HepG2 (cell line): ENCODE measurements around the gene ABCC3. TPM values are rescaled to one million over a fixed set of nuclear protein-coding genes. Genes with fewer than 3 reads are reported as not detected.

Source experiments
- BHLHE40 ChIP-seq: IDR thresholded peaks from 2 replicates; pipeline ENCODE4 v1.6.1; 2011; ENCODE audit warnings: low read length, improper control_type of control experiment
- HMGXB3 ChIP-seq: sonication (generic); formaldehyde crosslinking; IDR thresholded peaks from 2 replicates; pipeline ENCODE4 v1.4.0; 2020; ENCODE audit warnings: missing genetic modification reagents, borderline replicate concordance
- KLF16 ChIP-seq, 2 experiments: sonication (generic) in 1 of 2; formaldehyde crosslinking in 1 of 2; IDR thresholded peaks; 2 replicates each; pipeline versions ENCODE4 v1.6.1 to v1.8.0; 2016 to 2023; ENCODE audit warnings: missing genetic modification reagents in 2 of 2, missing compliant biosample characterization in 1 of 2
- MIXL1 ChIP-seq: IDR thresholded peaks from 2 replicates; pipeline ENCODE4 v1.6.1; 2016
- NKX3-1 ChIP-seq: sonication (generic); formaldehyde crosslinking; IDR thresholded peaks from 2 replicates; pipeline ENCODE4 v1.5.0; 2020; ENCODE audit warnings: missing genetic modification reagents
- NPAS2 ChIP-seq: sonication (generic); formaldehyde crosslinking; IDR thresholded peaks from 2 replicates; pipeline ENCODE4 v1.8.0; 2022; ENCODE audit warnings: mild to moderate bottlenecking, missing genetic modification reagents, borderline replicate concordance
- PLRG1 ChIP-seq: fragments of 450-650 bp; conservative IDR thresholded peaks from 2 replicates; pipeline ENCODE4 v1.6.1; 2016
- SIX4 ChIP-seq: sonication (generic); formaldehyde crosslinking; IDR thresholded peaks from 2 replicates; pipeline ENCODE4 v1.4.0; 2020; ENCODE audit warnings: missing genetic modification reagents
- SMC3 ChIP-seq: IDR thresholded peaks from 2 replicates; pipeline ENCODE4 v1.6.1; 2011; ENCODE audit warnings: low read length, improper control_type of control experiment
- TFDP1 ChIP-seq: IDR thresholded peaks from 2 replicates; pipeline ENCODE4 v1.6.1; 2016; ENCODE audit warnings: missing compliant biosample characterization, missing genetic modification reagents, borderline replicate concordance
- ZBTB21 ChIP-seq: sonication (generic); formaldehyde crosslinking; IDR thresholded peaks from 2 replicates; pipeline ENCODE4 v1.4.0; 2020; ENCODE audit warnings: missing genetic modification reagents
- ZFP62 ChIP-seq: sonication (generic); formaldehyde crosslinking; IDR thresholded peaks from 2 replicates; pipeline ENCODE4 v1.4.0; 2020; ENCODE audit warnings: missing genetic modification reagents
- ZNF142 ChIP-seq: sonication (generic); formaldehyde crosslinking; IDR thresholded peaks from 2 replicates; pipeline ENCODE4 v1.4.0; 2020; ENCODE audit warnings: missing genetic modification reagents
- ZNF770 ChIP-seq: sonication (generic); formaldehyde crosslinking; IDR thresholded peaks from 2 replicates; pipeline ENCODE4 v1.5.0; 2020; ENCODE audit warnings: mild to moderate bottlenecking, missing genetic modification reagents
- ZSCAN9 ChIP-seq: IDR thresholded peaks from 2 replicates; pipeline ENCODE4 v1.6.1; 2016; ENCODE audit warnings: borderline replicate concordance
- polyA plus RNA-seq, 8 experiments: library from polyadenylated mRNA; depleted of rRNA in 3 of 8; stranded (reverse) in 7 of 8; unstranded in 1 of 8; fragments of >200 nt; fragmentation: Illumina TruSeq in 4 of 8; extraction: Trizol in 4 of 8; gene quantifications; 2 replicates each; pipeline versions ENCODE4 v1.2.1 to v1.2.3, GENCODE V29; 2011 to 2016; ENCODE audit warnings: low read depth in 4 of 8, missing spikeins in 1 of 8, mixed read lengths in 1 of 8; ENCODE audit not compliant: insufficient read depth in 1 of 8
- total RNA-seq, 5 experiments: library from RNA; depleted of rRNA; stranded (reverse); fragments of >200 nt; fragmentation: Illumina TruSeq; extraction: Trizol; gene quantifications; 2 replicates each; pipeline ENCODE4 v1.2.3, GENCODE V29; 2016; ENCODE audit warnings: low read depth in 1 of 5

Gene ABCC3
- total and polyA plus RNA-seq, 2 of the 13 experiments (the other 11 are each of a cell fraction or from before 2014, with no cell fraction given): 25.2 to 50.7 TPM

GRCh38 chr17:50687200-50688066, 52.8 kb downstream of the ABCC3 start (continued):
- TF ChIP-seq HMGXB3 (CRISPR knock-in tag) (no peak), NPAS2 (CRISPR knock-in tag) (no peak), ZNF142 (CRISPR knock-in tag) (peak; percentile 61; the same call in 1 of the 2 replicates), ZBTB21 (CRISPR knock-in tag) (no peak), NKX3-1 (CRISPR knock-in tag) (0 out of 2 replicates have a peak, but pooled peaks have one; percentile 46), SIX4 (CRISPR knock-in tag) (peak; percentile 33; the same call in 1 of the 2 replicates), ZNF770 (CRISPR knock-in tag) (peak; percentile 65), PLRG1 (no peak), ZSCAN9 (CRISPR knock-in tag) (peak; percentile 73; the same call in 1 of the 2 replicates), MIXL1 (peak; percentile 29; the same call in 1 of the 2 replicates), KLF16 (CRISPR knock-in tag; IDR thresholded peaks at IDR 0.05) (peak in 1 of 2 experiments; percentile 48; a peak in 1 of 4 replicates), BHLHE40 (no peak; the same call in 1 of the 2 replicates), TFDP1 (CRISPR knock-in tag) (peak; percentile 53; the same call in 1 of the 2 replicates), ZFP62 (CRISPR knock-in tag) (no peak), SMC3 (peak; percentile 41)
